Panc1 (cell line): Measurements from ENCODE around the gene DTHD1. TPM values are rescaled to one million over a fixed set of nuclear protein-coding genes. Genes with fewer than 3 reads are reported as not detected.

Experiments
- ATAC-seq: fragments of 200-7000 bp; cut with Tn5 transposase; 2 replicates; pipeline ENCODE4 v1.9.1; 2020; ENCODE audit warnings: mild to moderate bottlenecking, moderate library complexity
- BruUV-seq: library from RNA; stranded (reverse); fragments of 400-500 nt; replicated peaks from 2 replicates; lab custom pipeline; 2021; lab: Mats Ljungman, UMichigan
- CTCF ChIA-PET: fragments of 300-600 bp; sonication (Branson Sonifier 250); formaldehyde crosslinking; loops from one replicate; lab custom pipeline; 2022; ENCODE audit warnings: antibody characterized with exemption; lab: Charles Lee
- POLR2A ChIA-PET: fragments of 300-600 bp; sonication (Branson Sonifier 250); formaldehyde crosslinking; loops from one replicate; lab custom pipeline; 2022; ENCODE audit warnings: antibody characterized with exemption; lab: Charles Lee
- DNase-seq: peaks from one replicate; pipeline ENCODE4 v3.0.0-alpha.2; 2010; ENCODE audit warnings: low read depth, low spot score
- H3K27ac ChIP-seq: 2 replicates; pipeline ENCODE4 v1.5.1; 2011; ENCODE audit warnings: mild to moderate bottlenecking, low read length, inconsistent platforms
- H3K27me3 ChIP-seq: fragments of 200-500 bp; sonication (Bioruptor generic); 2 replicates; pipeline ENCODE4 v1.6.0; 2014; ENCODE audit warnings: low read length, inconsistent platforms; ENCODE audit not compliant: control insufficient read depth, insufficient read depth
- H3K36me3 ChIP-seq: fragments of 200-500 bp; sonication (Bioruptor generic); 2 replicates; pipeline ENCODE4 v1.5.1; 2014; ENCODE audit warnings: inconsistent platforms, mild to moderate bottlenecking, low read length, moderate library complexity; ENCODE audit not compliant: control insufficient read depth, insufficient read depth
- H3K4me1 ChIP-seq: 2 replicates; pipeline ENCODE4 v1.5.1; 2011; ENCODE audit warnings: inconsistent platforms, mild to moderate bottlenecking, low read length, moderate library complexity; ENCODE audit not compliant: control insufficient read depth, insufficient read depth
- H3K4me3 ChIP-seq, 2 experiments: 2 replicates each; pipeline ENCODE4 v1.5.1; 2011 to 2012; ENCODE audit warnings: low read depth in 2 of 2, low read length in 2 of 2, mild to moderate bottlenecking in 2 of 2, inconsistent platforms in 1 of 2, moderate library complexity in 1 of 2
- H3K9me3 ChIP-seq: fragments of 200-500 bp; sonication (Bioruptor generic); 2 replicates; pipeline ENCODE4 v1.5.1; 2014; ENCODE audit warnings: low read depth, mild to moderate bottlenecking, inconsistent platforms, low read length, moderate library complexity; ENCODE audit not compliant: control insufficient read depth, insufficient read depth
- POLR2AphosphoS5 ChIP-seq: IDR thresholded peaks from 2 replicates; pipeline ENCODE4 v1.6.1; 2012; ENCODE audit warnings: mild to moderate bottlenecking, low read depth, low read length, moderate library complexity
- SIN3A ChIP-seq: IDR thresholded peaks from 2 replicates; pipeline ENCODE4 v1.6.1; 2012; ENCODE audit warnings: low read depth, mild to moderate bottlenecking, low read length, moderate library complexity, borderline replicate concordance; ENCODE audit not compliant: insufficient read depth
- TCF7L2 ChIP-seq: IDR thresholded peaks from 2 replicates; pipeline ENCODE4 v1.6.1; 2011; ENCODE audit warnings: mild to moderate bottlenecking, low read depth, low read length, inconsistent platforms
- in situ Hi-C: cut with HindIII; loops from 2 replicates; pipeline ENCODE4 v1.10.0; 2016; ENCODE audit warnings: low sequenced_read_pairs, low pct_unique_long_range_greater_than_20kb
- intact Hi-C: fragments of 100-400 bp; cut with micrococcal nuclease; formaldehyde crosslinking; loops from one replicate; pipeline ENCODE4 v1.10.0; 2022; ENCODE audit not compliant: unreplicated experiment
- total RNA-seq: library from RNA; stranded (reverse); gene quantifications from one replicate; pipeline ENCODE4 v1.2.1, GENCODE V29; 2021; ENCODE audit not compliant: unreplicated experiment
- TF ChIP-seq, protein P1 (sequence below), 2 experiments: IDR thresholded peaks; 2 replicates each; pipeline ENCODE4 v1.6.1; 2011 to 2012; ENCODE audit warnings: low read depth in 2 of 2, control low read depth in 1 of 2, low read length in 1 of 2, mild to moderate bottlenecking in 1 of 2, moderate library complexity in 1 of 2; ENCODE audit not compliant: insufficient read depth in 1 of 2
- TF ChIP-seq, protein P2 (sequence below): fragments of 450-650 bp; IDR thresholded peaks from 2 replicates; pipeline ENCODE4 v1.5.1; 2017; ENCODE audit warnings: mild to moderate bottlenecking

The DTHD1 gene
- total RNA-seq, 1 experiment from 2014 or later = not detected

DNA sequence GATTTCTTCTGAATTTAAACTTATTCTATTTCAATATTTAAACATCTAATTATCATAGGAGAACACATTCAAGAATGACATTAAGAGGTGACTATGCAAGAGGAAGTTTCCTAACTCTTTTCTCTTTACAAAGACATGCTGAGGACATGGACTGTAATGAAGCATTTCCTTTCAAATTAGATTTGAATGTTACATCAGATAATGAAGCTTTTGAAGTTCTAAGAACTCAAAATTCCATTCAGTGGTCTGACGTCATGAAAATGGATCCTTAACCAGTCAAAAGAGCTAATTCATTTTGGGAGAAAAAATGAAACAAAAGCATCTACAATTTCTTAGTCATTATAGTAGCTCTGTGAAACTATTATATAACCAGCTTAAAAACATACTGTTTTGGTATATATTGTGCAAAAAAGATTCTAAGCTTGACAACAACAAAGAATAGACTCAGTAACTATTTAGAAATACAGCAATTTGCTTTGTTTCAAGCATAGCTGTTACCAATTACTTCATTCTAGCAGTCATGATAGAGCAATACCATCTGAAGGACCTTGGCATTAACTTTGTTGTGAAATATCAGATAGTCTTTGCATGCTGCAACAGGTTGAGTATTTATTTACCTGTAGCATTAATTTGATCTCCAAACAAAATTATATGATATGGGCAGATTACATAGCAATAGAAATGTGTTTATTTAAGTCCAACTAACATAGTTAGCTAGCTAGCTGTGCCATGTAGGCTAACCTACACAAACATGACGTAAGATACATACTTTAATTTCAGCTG is 13.7 kb upstream of the DTHD1 start:
- no peaks in the 10 kb centered on the region for H3K36me3 ChIP-seq
- no peaks in the 10 kb centered on the region for H3K4me1 ChIP-seq
- in situ Hi-C loops (no loop called here), intact Hi-C loops (no loop called here)
- H3K4me3 ChIP-seq = no peak overlapping the region
- ChIA-PET CTCF (no interaction called here), POLR2A (no interaction called here)
- TF ChIP-seq, protein P1, sequence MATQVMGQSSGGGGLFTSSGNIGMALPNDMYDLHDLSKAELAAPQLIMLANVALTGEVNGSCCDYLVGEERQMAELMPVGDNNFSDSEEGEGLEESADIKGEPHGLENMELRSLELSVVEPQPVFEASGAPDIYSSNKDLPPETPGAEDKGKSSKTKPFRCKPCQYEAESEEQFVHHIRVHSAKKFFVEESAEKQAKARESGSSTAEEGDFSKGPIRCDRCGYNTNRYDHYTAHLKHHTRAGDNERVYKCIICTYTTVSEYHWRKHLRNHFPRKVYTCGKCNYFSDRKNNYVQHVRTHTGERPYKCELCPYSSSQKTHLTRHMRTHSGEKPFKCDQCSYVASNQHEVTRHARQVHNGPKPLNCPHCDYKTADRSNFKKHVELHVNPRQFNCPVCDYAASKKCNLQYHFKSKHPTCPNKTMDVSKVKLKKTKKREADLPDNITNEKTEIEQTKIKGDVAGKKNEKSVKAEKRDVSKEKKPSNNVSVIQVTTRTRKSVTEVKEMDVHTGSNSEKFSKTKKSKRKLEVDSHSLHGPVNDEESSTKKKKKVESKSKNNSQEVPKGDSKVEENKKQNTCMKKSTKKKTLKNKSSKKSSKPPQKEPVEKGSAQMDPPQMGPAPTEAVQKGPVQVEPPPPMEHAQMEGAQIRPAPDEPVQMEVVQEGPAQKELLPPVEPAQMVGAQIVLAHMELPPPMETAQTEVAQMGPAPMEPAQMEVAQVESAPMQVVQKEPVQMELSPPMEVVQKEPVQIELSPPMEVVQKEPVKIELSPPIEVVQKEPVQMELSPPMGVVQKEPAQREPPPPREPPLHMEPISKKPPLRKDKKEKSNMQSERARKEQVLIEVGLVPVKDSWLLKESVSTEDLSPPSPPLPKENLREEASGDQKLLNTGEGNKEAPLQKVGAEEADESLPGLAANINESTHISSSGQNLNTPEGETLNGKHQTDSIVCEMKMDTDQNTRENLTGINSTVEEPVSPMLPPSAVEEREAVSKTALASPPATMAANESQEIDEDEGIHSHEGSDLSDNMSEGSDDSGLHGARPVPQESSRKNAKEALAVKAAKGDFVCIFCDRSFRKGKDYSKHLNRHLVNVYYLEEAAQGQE (IDR thresholded peaks at IDR 0.05; ENCODE audit: insufficient read depth in 1 of 2, low read depth in 2 of 2, low read length in 1 of 2) = no peak
- no peak for TF ChIP-seq SIN3A
- TF ChIP-seq, protein P2, sequence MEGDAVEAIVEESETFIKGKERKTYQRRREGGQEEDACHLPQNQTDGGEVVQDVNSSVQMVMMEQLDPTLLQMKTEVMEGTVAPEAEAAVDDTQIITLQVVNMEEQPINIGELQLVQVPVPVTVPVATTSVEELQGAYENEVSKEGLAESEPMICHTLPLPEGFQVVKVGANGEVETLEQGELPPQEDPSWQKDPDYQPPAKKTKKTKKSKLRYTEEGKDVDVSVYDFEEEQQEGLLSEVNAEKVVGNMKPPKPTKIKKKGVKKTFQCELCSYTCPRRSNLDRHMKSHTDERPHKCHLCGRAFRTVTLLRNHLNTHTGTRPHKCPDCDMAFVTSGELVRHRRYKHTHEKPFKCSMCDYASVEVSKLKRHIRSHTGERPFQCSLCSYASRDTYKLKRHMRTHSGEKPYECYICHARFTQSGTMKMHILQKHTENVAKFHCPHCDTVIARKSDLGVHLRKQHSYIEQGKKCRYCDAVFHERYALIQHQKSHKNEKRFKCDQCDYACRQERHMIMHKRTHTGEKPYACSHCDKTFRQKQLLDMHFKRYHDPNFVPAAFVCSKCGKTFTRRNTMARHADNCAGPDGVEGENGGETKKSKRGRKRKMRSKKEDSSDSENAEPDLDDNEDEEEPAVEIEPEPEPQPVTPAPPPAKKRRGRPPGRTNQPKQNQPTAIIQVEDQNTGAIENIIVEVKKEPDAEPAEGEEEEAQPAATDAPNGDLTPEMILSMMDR = no peak
- H3K27me3 ChIP-seq = no peaks in the 10 kb centered on the region
- no TSS peak for BruUV-seq
- ATAC-seq (no peak), DNase-seq (no peak)
- no peaks in the 10 kb centered on the region for H3K9me3 ChIP-seq
- no peak overlapping the region for H3K27ac ChIP-seq

DNA sequence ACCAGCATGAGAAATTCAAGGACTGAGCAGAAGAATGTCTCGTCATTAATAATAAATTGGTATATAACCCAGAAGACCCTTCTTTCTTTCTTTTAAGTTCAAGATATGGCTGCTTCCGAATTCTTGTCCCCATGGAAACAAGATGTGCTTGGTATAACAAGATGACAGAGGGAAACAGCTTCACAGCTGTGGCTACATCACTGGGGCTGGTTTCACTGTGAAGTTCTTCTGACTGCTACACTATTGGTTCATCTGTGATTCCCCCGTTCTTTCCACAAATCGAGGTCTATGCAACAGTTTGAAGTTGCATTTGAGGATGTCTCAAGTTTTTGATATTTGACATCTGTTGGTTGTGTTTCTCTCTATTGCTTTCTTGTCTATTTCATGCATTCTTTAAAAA is 12.3 kb upstream of the DTHD1 start:
- H3K36me3 ChIP-seq = no peaks in the 10 kb centered on the region
- ChIA-PET CTCF (no interaction called here), POLR2A (no interaction called here)
- no peak overlapping the region for H3K4me3 ChIP-seq
- ATAC-seq (no peak), DNase-seq (no peak)
- intact Hi-C loops = no loop called here
- no peaks in the 10 kb centered on the region for H3K4me1 ChIP-seq
- H3K9me3 ChIP-seq = no peaks in the 10 kb centered on the region
- no TSS peak for BruUV-seq
- in situ Hi-C loops = no loop called here
- H3K27me3 ChIP-seq = no peaks in the 10 kb centered on the region
- TF ChIP-seq, protein P2 = no peak
- TF ChIP-seq SIN3A (no peak), TCF7L2 (no peak), POLR2AphosphoS5 (no peak)
- TF ChIP-seq, protein P1 (IDR thresholded peaks at IDR 0.05; ENCODE audit: insufficient read depth in 1 of 2, low read depth in 2 of 2, low read length in 1 of 2) = no peak
- no peak overlapping the region for H3K27ac ChIP-seq
